Measurements from ENCODE around the gene MAP3K9. TPM values are rescaled to one million over a fixed set of nuclear protein-coding genes. Genes with fewer than 3 reads are reported as not detected.

MAP3K9 gene
- total RNA-seq, 1 experiment from 2014 or later, result 28.0 TPM

DNA sequence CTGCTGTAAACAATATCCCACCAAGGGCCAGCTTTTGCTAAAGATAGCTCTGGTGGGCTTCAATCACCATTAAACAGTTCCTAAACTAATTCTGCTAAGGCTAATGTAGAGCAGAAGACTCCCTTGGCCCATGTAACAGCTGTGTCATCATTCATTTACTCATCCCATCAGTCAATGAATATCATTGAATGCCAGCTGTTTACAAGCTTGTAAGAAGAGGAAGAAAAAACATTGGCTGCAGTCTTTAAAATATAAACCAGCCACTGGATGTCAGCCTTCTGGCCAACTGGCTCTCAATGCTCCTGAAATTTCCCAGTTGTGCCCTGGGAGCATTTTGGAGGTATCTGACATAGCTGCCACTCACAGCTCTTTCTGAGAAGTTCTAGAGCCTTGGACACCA, 18.0 kb upstream of the MAP3K9 start:
- POLR2A ChIA-PET, result no interaction called here
- ATAC-seq (no peak), DNase-seq (ENCODE audit: low spot score) (no peak)
- CTCF ChIA-PET, result interaction anchor here (0.7 to 2.1 kb wide), 6 partner anchors 10 to 80 kb away, joined by 3 to 16 read pairs (median 6); partner anchors contain the start of genes MAP3K9 and PCNX1
- H3K27me3 Mint-ChIP-seq (ENCODE audit: low read depth), result peaks cover 19% of the 10 kb centered on the region
- TF ChIP-seq EMX1 (CRISPR knock-in tag; IDR thresholded peaks at IDR 0.05), result no peak
- TF ChIP-seq ELF4 (CRISPR knock-in tag; IDR thresholded peaks at IDR 0.05; ENCODE audit: low read depth), result no peak
- TF ChIP-seq FOXK1 (CRISPR knock-in tag; IDR thresholded peaks at IDR 0.05), result no peak
- TF ChIP-seq ZNF423 (CRISPR knock-in tag; IDR thresholded peaks at IDR 0.05), result no peak
- no peak for TF ChIP-seq GABPB1 (CRISPR knock-in tag; IDR thresholded peaks at IDR 0.05)
- TF ChIP-seq, protein P1, sequence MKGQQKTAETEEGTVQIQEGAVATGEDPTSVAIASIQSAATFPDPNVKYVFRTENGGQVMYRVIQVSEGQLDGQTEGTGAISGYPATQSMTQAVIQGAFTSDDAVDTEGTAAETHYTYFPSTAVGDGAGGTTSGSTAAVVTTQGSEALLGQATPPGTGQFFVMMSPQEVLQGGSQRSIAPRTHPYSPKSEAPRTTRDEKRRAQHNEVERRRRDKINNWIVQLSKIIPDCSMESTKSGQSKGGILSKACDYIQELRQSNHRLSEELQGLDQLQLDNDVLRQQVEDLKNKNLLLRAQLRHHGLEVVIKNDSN (CRISPR knock-in tag; IDR thresholded peaks at IDR 0.05), result no peak
- no peak for TF ChIP-seq ATF1 (CRISPR knock-in tag; IDR thresholded peaks at IDR 0.05)
- no peak for TF ChIP-seq ZNF396 (CRISPR knock-in tag; IDR thresholded peaks at IDR 0.05; ENCODE audit: borderline replicate concordance)
- no peak for TF ChIP-seq NR2C2 (CRISPR knock-in tag; IDR thresholded peaks at IDR 0.05)
- TF ChIP-seq, protein P2, sequence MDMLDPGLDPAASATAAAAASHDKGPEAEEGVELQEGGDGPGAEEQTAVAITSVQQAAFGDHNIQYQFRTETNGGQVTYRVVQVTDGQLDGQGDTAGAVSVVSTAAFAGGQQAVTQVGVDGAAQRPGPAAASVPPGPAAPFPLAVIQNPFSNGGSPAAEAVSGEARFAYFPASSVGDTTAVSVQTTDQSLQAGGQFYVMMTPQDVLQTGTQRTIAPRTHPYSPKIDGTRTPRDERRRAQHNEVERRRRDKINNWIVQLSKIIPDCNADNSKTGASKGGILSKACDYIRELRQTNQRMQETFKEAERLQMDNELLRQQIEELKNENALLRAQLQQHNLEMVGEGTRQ (CRISPR knock-in tag; IDR thresholded peaks at IDR 0.05), result no peak
- TF ChIP-seq, protein P3, sequence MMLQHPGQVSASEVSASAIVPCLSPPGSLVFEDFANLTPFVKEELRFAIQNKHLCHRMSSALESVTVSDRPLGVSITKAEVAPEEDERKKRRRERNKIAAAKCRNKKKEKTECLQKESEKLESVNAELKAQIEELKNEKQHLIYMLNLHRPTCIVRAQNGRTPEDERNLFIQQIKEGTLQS (CRISPR knock-in tag; conservative IDR thresholded peaks at IDR 0.05), result no peak
- no peak overlapping the region for H3K4me3 Mint-ChIP-seq
- no peak overlapping the region for H3K27ac Mint-ChIP-seq
- no peaks in the 10 kb centered on the region for H3K36me3 Mint-ChIP-seq
- peaks cover 8% of the 10 kb centered on the region for H3K4me1 Mint-ChIP-seq
- H3K9me3 Mint-ChIP-seq, result no peaks in the 10 kb centered on the region

DNA sequence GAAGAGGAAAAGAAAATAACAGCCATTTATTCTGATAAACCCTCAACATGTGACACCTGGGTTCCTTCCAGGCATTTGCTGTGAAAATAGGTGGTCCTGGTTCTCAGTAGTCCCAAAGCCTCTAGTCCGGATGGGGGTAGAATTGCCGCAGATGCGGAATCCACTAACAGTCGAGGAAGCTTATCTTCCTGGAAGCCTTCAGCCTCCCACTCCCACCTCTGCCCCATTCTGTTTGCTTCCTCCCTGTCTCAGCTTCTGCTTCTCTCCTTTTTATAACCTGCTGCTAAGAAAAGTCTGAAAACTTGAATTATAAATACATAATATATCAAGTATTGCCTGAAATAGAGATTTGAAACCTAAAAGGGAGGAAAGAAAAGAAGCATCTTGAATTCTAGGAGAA, 14.0 kb upstream of the MAP3K9 start:
- H3K36me3 Mint-ChIP-seq, result no peaks in the 10 kb centered on the region
- ChIA-PET POLR2A (interaction anchor here (3.1 kb wide), 1 partner anchor 14 kb away, joined by 25 read pairs; the partner anchor contains the start of gene MAP3K9), CTCF (interaction anchor here (0.8 to 2.1 kb wide), 8 partner anchors 14 to 115 kb away, joined by 3 to 11 read pairs (median 4); partner anchors contain the start of genes MAP3K9 and PCNX1)
- ATAC-seq (no peak), DNase-seq (ENCODE audit: low spot score) (no peak)
- H3K27ac Mint-ChIP-seq, result no peak overlapping the region
- H3K9me3 Mint-ChIP-seq, result no peaks in the 10 kb centered on the region
- peak overlapping the region; percentile 82 for H3K4me3 Mint-ChIP-seq
- H3K27me3 Mint-ChIP-seq (ENCODE audit: low read depth), result peaks cover 48% of the 10 kb centered on the region
- H3K4me1 Mint-ChIP-seq, result peaks cover 15% of the 10 kb centered on the region
- TF ChIP-seq, protein P4, sequence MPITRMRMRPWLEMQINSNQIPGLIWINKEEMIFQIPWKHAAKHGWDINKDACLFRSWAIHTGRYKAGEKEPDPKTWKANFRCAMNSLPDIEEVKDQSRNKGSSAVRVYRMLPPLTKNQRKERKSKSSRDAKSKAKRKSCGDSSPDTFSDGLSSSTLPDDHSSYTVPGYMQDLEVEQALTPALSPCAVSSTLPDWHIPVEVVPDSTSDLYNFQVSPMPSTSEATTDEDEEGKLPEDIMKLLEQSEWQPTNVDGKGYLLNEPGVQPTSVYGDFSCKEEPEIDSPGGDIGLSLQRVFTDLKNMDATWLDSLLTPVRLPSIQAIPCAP (CRISPR knock-in tag; IDR thresholded peaks at IDR 0.05), result no peak
- TF ChIP-seq ELF4 (CRISPR knock-in tag; IDR thresholded peaks at IDR 0.05; ENCODE audit: low read depth), result no peak

DNA sequence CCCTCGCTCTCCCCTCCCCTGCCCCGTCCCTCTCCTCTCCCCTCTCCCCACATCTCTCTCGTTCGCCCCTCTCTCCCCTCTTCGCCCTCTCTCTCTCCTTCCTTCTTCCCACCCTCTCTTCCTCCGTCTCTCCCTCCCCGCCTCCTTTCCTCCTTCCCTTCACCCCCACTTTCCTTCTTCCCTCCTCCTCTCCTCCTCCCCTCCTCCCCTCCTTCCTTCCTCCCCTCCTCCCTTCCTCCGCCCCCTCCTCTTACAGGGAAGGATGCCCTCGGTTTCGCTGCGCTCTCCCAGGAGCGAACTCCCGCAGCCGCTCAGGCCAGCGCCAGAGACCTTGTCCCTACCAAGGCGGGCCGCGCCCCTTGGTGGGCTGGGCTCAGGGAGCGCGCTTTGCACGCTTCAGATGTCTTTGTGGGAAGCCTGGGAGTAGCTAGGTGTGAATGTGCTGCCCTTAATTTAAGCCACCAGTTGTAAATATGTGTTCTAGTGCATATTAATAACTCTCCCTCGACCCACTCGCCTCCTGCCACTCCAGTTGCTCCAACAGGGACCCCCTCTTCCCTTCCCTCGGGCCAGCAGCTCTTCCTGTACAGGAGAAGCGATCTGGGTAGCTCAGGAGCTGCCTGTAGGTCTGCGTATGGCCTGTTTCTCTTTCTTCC, 13.3 kb upstream of the MAP3K9 start:
- ChIA-PET CTCF (interaction anchor here (0.8 to 5.5 kb wide), 10 partner anchors 13 to 133 kb away, joined by 3 to 85 read pairs (median 6); partner anchors contain the start of genes MAP3K9 and PCNX1), POLR2A (interaction anchor here (0.6 to 3.1 kb wide), 2 partner anchors 14 to 428 kb away, joined by 4 to 25 read pairs; partner anchors contain the start of gene MAP3K9)
- Mint-ChIP-seq H3K27ac (peak overlapping the region; percentile 73; the same call in 1 of the 2 replicates), H3K4me3 (peak overlapping the region; percentile 82), H3K4me1 (peaks cover 17% of the 10 kb centered on the region), H3K9me3 (no peaks in the 10 kb centered on the region), H3K36me3 (no peaks in the 10 kb centered on the region), H3K27me3 (ENCODE audit: low read depth) (peaks cover 48% of the 10 kb centered on the region)
- ATAC-seq (peak; percentile 87), DNase-seq (ENCODE audit: low spot score) (peak; percentile 87)
- no peak for TF ChIP-seq ZNF317 (CRISPR knock-in tag; IDR thresholded peaks at IDR 0.05; ENCODE audit: borderline replicate concordance, low read depth)
- TF ChIP-seq, protein P5, sequence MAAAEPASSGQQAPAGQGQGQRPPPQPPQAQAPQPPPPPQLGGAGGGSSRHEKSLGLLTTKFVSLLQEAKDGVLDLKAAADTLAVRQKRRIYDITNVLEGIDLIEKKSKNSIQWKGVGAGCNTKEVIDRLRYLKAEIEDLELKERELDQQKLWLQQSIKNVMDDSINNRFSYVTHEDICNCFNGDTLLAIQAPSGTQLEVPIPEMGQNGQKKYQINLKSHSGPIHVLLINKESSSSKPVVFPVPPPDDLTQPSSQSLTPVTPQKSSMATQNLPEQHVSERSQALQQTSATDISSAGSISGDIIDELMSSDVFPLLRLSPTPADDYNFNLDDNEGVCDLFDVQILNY (CRISPR knock-in tag; IDR thresholded peaks at IDR 0.05), result no peak
- TF ChIP-seq IRF2 (CRISPR knock-in tag; IDR thresholded peaks at IDR 0.05; ENCODE audit: borderline replicate concordance, low read depth), result no peak
- peak; percentile 49; the same call in 1 of the 2 replicates for TF ChIP-seq TEAD1 (CRISPR knock-in tag; IDR thresholded peaks at IDR 0.05)
- TF ChIP-seq ZNF219 (CRISPR knock-in tag; IDR thresholded peaks at IDR 0.05; ENCODE audit: borderline replicate concordance), result no peak
- TF ChIP-seq NFYB (CRISPR knock-in tag; conservative IDR thresholded peaks at IDR 0.05; ENCODE audit: low read depth), result no peak
- TF ChIP-seq, protein P6, sequence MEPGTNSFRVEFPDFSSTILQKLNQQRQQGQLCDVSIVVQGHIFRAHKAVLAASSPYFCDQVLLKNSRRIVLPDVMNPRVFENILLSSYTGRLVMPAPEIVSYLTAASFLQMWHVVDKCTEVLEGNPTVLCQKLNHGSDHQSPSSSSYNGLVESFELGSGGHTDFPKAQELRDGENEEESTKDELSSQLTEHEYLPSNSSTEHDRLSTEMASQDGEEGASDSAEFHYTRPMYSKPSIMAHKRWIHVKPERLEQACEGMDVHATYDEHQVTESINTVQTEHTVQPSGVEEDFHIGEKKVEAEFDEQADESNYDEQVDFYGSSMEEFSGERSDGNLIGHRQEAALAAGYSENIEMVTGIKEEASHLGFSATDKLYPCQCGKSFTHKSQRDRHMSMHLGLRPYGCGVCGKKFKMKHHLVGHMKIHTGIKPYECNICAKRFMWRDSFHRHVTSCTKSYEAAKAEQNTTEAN (CRISPR knock-in tag; IDR thresholded peaks at IDR 0.05), result no peak
- TF ChIP-seq, protein P7, sequence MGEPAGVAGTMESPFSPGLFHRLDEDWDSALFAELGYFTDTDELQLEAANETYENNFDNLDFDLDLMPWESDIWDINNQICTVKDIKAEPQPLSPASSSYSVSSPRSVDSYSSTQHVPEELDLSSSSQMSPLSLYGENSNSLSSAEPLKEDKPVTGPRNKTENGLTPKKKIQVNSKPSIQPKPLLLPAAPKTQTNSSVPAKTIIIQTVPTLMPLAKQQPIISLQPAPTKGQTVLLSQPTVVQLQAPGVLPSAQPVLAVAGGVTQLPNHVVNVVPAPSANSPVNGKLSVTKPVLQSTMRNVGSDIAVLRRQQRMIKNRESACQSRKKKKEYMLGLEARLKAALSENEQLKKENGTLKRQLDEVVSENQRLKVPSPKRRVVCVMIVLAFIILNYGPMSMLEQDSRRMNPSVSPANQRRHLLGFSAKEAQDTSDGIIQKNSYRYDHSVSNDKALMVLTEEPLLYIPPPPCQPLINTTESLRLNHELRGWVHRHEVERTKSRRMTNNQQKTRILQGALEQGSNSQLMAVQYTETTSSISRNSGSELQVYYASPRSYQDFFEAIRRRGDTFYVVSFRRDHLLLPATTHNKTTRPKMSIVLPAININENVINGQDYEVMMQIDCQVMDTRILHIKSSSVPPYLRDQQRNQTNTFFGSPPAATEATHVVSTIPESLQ (CRISPR knock-in tag; IDR thresholded peaks at IDR 0.05), result no peak
- no peak for TF ChIP-seq CBFB (CRISPR knock-in tag; IDR thresholded peaks at IDR 0.05; ENCODE audit: low read depth)
- no peak for TF ChIP-seq SP1 (CRISPR knock-in tag; conservative IDR thresholded peaks at IDR 0.05)

All from WTC11 (cell line).